Stimulated activated memory B cell treated with anti-CD40 and anti-IgM and Interleukin-4, amounts not matched to agents 10 μg/mL and 1 μg/mL and 100 μg/mL, for 72 hours (primary cell): ENCODE data around the gene FBN2.
"Not testable (repeated sequence)": the region's sequence is repeated elsewhere in the genome, so short reads cannot be mapped to it uniquely, and the experiment has no call there.

Experiments used
- ATAC-seq: fragments of 150-1000 bp; cut with Tn5 transposase; 2 replicates; pipeline ENCODE4 v1.10.0; 2021
- H3K27ac Mint-ChIP-seq: one replicate; pipeline ENCODE4 v1.8.0; 2022; ENCODE audit warnings: mild to moderate bottlenecking, mixed read lengths
- H3K27me3 Mint-ChIP-seq: one replicate; pipeline ENCODE4 v1.8.0; 2022; ENCODE audit warnings: mixed read lengths
- H3K36me3 Mint-ChIP-seq: one replicate; pipeline ENCODE4 v1.8.0; 2022; ENCODE audit warnings: mixed read lengths
- H3K4me1 Mint-ChIP-seq: one replicate; pipeline ENCODE4 v1.8.0; 2022; ENCODE audit warnings: mixed read lengths
- H3K4me3 Mint-ChIP-seq: one replicate; pipeline ENCODE4 v1.8.0; 2022; ENCODE audit warnings: mild to moderate bottlenecking, moderate library complexity, mixed read lengths
- H3K9me3 Mint-ChIP-seq: one replicate; pipeline ENCODE4 v1.8.0; 2022; ENCODE audit warnings: mixed read lengths

FBN2 gene

DNA sequence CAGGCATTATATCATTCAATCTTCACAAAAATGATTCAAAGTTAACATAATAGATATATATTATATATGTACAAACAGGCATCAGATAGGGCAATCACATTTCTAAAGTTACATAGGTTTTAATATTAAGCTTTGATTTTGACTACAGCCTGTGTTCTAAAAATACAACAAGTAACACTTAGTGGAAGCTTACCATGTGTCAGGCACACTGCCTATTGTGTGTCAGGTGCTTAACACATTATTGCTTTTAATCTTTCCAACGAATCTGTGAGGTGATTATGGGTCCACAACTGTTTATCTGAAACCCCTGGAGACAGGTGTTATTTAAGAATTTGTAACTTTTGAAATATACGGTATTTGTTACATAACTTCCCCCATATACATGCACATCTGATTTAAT, 25.2 kb downstream of the FBN2 start:
- no peak for ATAC-seq
- Mint-ChIP-seq H3K27ac (no peak overlapping the region), H3K9me3 (peaks cover 6% of the 10 kb centered on the region), H3K4me3 (no peak overlapping the region), H3K27me3 (no peaks in the 10 kb centered on the region), H3K4me1 (no peaks in the 10 kb centered on the region), H3K36me3 (no peaks in the 10 kb centered on the region)

DNA sequence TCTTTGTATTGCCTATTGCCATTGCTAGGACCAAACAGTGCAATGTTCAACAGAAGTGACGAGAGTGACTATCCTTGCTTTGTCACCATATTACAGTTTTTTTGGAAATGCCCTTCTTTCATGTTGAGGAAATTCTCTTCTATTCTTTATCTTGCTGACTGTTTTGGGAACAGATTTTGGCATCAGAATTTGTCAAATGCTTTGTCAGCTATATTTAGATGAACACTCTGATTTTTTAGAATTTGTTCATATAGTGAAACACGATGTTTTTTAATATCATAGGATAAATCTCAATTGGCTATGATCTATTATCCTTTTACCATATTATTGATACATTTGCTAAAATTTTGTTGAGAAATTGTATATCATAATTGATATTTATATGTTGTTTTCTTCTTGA, 31.4 kb downstream of the FBN2 start:
- H3K4me1 Mint-ChIP-seq, result no peaks in the 10 kb centered on the region
- H3K27me3 Mint-ChIP-seq, result no peaks in the 10 kb centered on the region
- peaks cover 24% of the 10 kb centered on the region for H3K9me3 Mint-ChIP-seq
- H3K36me3 Mint-ChIP-seq, result no peaks in the 10 kb centered on the region
- H3K4me3 Mint-ChIP-seq, result no peak overlapping the region
- no peak for ATAC-seq
- no peak overlapping the region for H3K27ac Mint-ChIP-seq

GRCh38 chr5:128503727-128504126, 34.3 kb downstream of the FBN2 start:
- not testable (repeated sequence) for ATAC-seq, H3K27ac Mint-ChIP-seq, H3K27me3 Mint-ChIP-seq, H3K4me3 Mint-ChIP-seq, H3K4me1 Mint-ChIP-seq, H3K36me3 Mint-ChIP-seq
- peaks cover 21% of the 10 kb centered on the region for H3K9me3 Mint-ChIP-seq

DNA sequence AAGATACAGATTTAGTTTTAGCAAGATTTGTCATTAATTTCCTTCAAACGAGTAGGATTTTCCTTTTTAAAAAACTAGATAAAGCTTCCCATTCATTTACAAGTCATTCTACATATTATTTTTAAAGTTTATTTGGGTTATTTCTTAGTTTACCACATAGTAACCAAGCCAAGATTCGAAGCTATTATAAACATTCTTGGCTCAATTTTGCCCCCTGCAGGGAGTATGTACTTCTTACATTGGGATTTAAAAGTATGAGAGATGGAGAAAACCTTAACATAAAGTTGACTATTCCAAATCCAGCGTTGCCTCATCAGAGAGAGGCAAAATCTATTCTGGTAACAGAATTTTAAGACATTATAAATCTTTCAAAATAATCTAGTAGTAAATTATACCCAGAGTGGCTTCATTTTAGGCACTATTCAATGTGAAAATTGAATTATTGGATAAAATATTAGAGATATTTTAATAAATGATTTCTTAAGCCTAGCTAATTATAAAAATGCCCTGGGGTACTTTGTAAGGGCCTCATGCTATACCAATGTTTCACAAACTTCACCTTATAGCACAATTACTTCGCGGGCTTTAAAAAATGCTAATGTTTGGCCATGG, 39.1 kb downstream of the FBN2 start:
- Mint-ChIP-seq H3K27ac (no peak overlapping the region), H3K36me3 (no peaks in the 10 kb centered on the region), H3K9me3 (peaks cover 11% of the 10 kb centered on the region), H3K27me3 (no peaks in the 10 kb centered on the region), H3K4me1 (no peaks in the 10 kb centered on the region), H3K4me3 (no peak overlapping the region)
- ATAC-seq, result no peak

DNA sequence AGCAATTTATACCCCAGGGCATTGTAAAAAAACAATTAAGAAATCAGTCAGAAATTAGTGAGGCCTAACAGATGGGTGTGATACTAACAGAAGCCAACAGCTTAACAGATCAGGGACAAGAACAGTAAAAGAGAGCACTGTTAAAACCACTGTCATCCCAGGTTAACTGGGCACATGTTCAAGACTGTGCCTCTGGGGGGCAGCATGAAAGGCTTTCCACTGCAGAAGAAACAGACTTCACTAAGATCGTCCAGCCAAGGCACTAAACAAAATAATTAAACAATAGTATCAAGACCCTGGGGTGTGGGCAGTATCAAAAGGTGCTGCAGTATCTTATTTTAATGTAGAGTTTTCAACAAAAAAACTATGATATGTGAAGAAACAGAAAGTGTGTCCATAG, 43.5 kb downstream of the FBN2 start:
- Mint-ChIP-seq H3K4me1 (no peaks in the 10 kb centered on the region), H3K27ac (no peak overlapping the region), H3K4me3 (no peak overlapping the region), H3K9me3 (peaks cover 5% of the 10 kb centered on the region), H3K27me3 (no peaks in the 10 kb centered on the region), H3K36me3 (no peaks in the 10 kb centered on the region)
- ATAC-seq, result no peak

- Mint-ChIP-seq H3K4me1 (no peaks in the 10 kb centered on the region), H3K27me3 (no peaks in the 10 kb centered on the region), H3K4me3 (no peak overlapping the region), H3K36me3 (no peaks in the 10 kb centered on the region), H3K9me3 (peaks cover 5% of the 10 kb centered on the region), H3K27ac (no peak overlapping the region)
- ATAC-seq, result no peak
Measured at GRCh38 chr5:128493657-128494329, 44.3 kb downstream of the FBN2 start.

GRCh38 chr5:128491291-128491690, 46.8 kb downstream of the FBN2 start:
- H3K27ac Mint-ChIP-seq, result no peak overlapping the region
- no peaks in the 10 kb centered on the region for H3K4me1 Mint-ChIP-seq
- H3K4me3 Mint-ChIP-seq, result no peak overlapping the region
- no peaks in the 10 kb centered on the region for H3K36me3 Mint-ChIP-seq
- no peaks in the 10 kb centered on the region for H3K27me3 Mint-ChIP-seq
- no peak for ATAC-seq
- peaks cover 5% of the 10 kb centered on the region for H3K9me3 Mint-ChIP-seq

DNA sequence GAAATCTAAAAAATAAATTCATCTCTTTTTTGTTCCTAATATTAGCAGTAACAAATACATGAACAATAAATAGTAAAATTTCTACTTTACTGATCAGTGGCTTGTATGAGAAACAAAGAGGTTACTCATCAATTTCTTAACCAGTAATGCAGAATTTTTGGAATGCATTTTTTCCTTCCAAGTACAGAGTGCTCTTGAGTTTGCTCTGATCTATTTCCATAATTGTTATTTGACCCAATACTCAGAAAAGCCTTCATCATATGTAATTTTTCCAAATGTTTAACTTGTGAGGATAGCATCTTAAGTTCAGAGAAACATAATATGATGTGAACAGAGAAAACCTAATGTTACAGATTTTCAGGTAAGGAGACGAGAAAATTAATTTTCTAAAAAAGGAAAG, 47.3 kb downstream of the FBN2 start:
- H3K27me3 Mint-ChIP-seq, result no peaks in the 10 kb centered on the region
- no peaks in the 10 kb centered on the region for H3K4me1 Mint-ChIP-seq
- no peaks in the 10 kb centered on the region for H3K36me3 Mint-ChIP-seq
- no peak overlapping the region for H3K27ac Mint-ChIP-seq
- no peak for ATAC-seq
- H3K4me3 Mint-ChIP-seq, result no peak overlapping the region
- peaks cover 5% of the 10 kb centered on the region for H3K9me3 Mint-ChIP-seq

DNA sequence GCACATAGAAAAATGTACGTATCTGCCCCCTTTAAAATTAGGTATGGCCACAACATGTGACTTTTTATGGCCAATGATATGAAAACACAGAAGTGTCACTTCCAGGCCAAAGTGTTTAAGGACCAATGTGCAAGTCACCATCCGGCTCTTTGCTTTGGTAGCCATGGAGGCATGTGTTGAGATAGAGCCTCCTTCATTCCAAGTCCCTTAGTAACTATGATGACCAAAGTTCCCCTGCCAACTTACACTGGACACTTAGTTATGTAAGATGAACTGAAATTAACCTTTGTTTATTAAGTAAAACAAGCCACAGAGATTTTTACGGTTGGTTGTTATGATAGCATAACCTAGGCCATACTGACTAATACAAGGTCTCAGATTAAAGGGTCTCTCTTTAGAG, 51.0 kb downstream of the FBN2 start:
- no peaks in the 10 kb centered on the region for H3K9me3 Mint-ChIP-seq
- no peak overlapping the region for H3K27ac Mint-ChIP-seq
- H3K4me1 Mint-ChIP-seq, result no peaks in the 10 kb centered on the region
- H3K4me3 Mint-ChIP-seq, result no peak overlapping the region
- ATAC-seq, result no peak
- H3K27me3 Mint-ChIP-seq, result no peaks in the 10 kb centered on the region
- no peaks in the 10 kb centered on the region for H3K36me3 Mint-ChIP-seq

- no peak overlapping the region for H3K27ac Mint-ChIP-seq
- H3K4me1 Mint-ChIP-seq, result no peaks in the 10 kb centered on the region
- H3K36me3 Mint-ChIP-seq, result no peaks in the 10 kb centered on the region
- no peaks in the 10 kb centered on the region for H3K27me3 Mint-ChIP-seq
- H3K9me3 Mint-ChIP-seq, result no peaks in the 10 kb centered on the region
- no peak for ATAC-seq
- no peak overlapping the region for H3K4me3 Mint-ChIP-seq
Measured at GRCh38 chr5:128483738-128484137, 54.3 kb downstream of the FBN2 start.

- no peak overlapping the region for H3K4me3 Mint-ChIP-seq
- ATAC-seq, result no peak
- H3K4me1 Mint-ChIP-seq, result no peaks in the 10 kb centered on the region
- no peaks in the 10 kb centered on the region for H3K27me3 Mint-ChIP-seq
- H3K9me3 Mint-ChIP-seq, result no peaks in the 10 kb centered on the region
- no peak overlapping the region for H3K27ac Mint-ChIP-seq
- H3K36me3 Mint-ChIP-seq, result no peaks in the 10 kb centered on the region
Measured at GRCh38 chr5:128480906-128481633, 57.0 kb downstream of the FBN2 start.

- Mint-ChIP-seq H3K27me3 (no peaks in the 10 kb centered on the region), H3K9me3 (no peaks in the 10 kb centered on the region), H3K4me1 (no peaks in the 10 kb centered on the region), H3K4me3 (no peak overlapping the region), H3K27ac (no peak overlapping the region), H3K36me3 (no peaks in the 10 kb centered on the region)
- no peak for ATAC-seq
Measured at GRCh38 chr5:128480158-128480557, 57.9 kb downstream of the FBN2 start.

- no peak for ATAC-seq
- no peaks in the 10 kb centered on the region for H3K27me3 Mint-ChIP-seq
- H3K4me3 Mint-ChIP-seq, result no peak overlapping the region
- H3K36me3 Mint-ChIP-seq, result no peaks in the 10 kb centered on the region
- H3K4me1 Mint-ChIP-seq, result no peaks in the 10 kb centered on the region
- no peaks in the 10 kb centered on the region for H3K9me3 Mint-ChIP-seq
- H3K27ac Mint-ChIP-seq, result no peak overlapping the region
Measured at GRCh38 chr5:128478386-128479368, 59.4 kb downstream of the FBN2 start.

DNA sequence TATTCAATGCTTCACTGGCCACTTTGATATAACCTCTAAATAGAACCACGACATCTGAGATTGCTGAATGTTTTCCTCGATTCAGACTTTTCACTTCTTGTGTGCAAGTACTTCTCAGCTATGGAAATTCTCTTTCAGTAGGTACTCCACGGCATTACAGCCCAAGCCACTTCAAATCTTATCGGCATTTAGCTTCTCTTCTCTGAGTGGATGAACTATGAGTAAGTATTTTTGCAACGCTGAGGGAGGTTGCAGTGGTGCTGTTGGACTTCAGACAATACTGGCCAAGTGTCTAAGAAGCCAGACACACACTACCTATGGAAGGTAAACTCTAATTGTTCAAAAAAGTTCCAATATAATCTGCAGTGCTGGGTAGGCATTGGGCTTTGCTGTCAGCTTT, 60.1 kb downstream of the FBN2 start:
- no peaks in the 10 kb centered on the region for H3K27me3 Mint-ChIP-seq
- no peak for ATAC-seq
- H3K4me1 Mint-ChIP-seq, result no peaks in the 10 kb centered on the region
- no peaks in the 10 kb centered on the region for H3K9me3 Mint-ChIP-seq
- no peak overlapping the region for H3K4me3 Mint-ChIP-seq
- no peaks in the 10 kb centered on the region for H3K36me3 Mint-ChIP-seq
- no peak overlapping the region for H3K27ac Mint-ChIP-seq

DNA sequence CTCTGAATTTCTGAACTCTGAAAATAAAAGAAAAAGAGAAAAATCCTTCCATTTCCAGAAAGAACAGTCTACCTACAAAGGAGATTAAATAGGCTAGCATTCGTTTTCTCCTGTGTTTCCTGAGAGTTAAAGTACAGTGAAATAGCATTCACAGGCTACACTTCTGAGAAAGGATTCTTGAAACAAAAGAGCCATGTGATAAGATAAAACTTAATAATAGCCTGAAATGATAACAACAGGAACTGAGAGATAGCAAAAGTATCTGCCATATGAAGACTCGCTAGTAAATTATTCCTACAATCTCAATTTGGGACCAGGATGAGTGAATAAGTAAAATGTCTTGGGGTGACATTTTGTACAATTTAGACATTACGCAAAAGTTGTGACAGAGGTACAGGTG, 62.4 kb downstream of the FBN2 start:
- no peaks in the 10 kb centered on the region for H3K27me3 Mint-ChIP-seq
- no peak overlapping the region for H3K27ac Mint-ChIP-seq
- H3K36me3 Mint-ChIP-seq, result no peaks in the 10 kb centered on the region
- H3K9me3 Mint-ChIP-seq, result no peaks in the 10 kb centered on the region
- no peak overlapping the region for H3K4me3 Mint-ChIP-seq
- no peaks in the 10 kb centered on the region for H3K4me1 Mint-ChIP-seq
- ATAC-seq, result no peak
